Measurements from ENCODE around the gene CACHD1.

Gene CACHD1

DNA sequence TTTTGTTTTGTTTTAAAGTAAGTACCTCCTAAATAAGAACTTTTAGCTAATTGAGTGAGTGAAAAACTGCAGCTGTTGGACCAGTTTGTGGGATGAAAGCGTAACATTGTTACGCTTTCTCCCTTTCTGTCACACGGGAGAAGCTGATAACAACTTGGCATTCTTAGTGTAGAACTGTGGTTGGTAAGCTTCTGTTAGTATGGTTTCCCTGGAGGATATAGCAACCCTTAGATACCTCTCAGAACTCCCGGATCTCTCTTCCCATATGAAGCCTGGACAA, 98.2 kb downstream of the CACHD1 start:
- H3K4me3 Mint-ChIP-seq = no peak overlapping the region
- H3K36me3 Mint-ChIP-seq = no peaks in the 10 kb centered on the region

DNA sequence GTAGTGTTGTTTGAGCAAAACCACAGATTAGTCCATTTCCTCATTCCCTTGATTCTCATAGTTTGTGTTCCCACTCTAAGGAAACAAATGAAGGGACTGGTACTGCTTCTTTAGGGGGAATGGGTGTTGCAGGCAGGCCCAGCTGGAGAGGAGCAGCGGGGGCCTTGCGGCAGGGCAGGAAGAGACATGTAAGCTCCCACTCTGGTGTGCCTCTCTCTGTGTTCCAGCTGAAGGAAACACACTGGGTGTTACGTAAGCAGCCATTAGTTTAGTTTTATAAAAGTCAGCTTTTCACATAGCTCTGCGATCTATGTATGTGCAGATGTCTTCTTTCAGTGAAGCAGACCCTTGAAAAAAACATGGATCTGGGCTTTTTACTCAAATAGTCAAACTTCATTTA, 99.5 kb downstream of the CACHD1 start:
- H3K27ac Mint-ChIP-seq = no peak overlapping the region
- no peaks in the 10 kb centered on the region for H3K4me1 Mint-ChIP-seq
- no peaks in the 10 kb centered on the region for H3K9me3 Mint-ChIP-seq
- H3K36me3 Mint-ChIP-seq = no peaks in the 10 kb centered on the region
- no peak overlapping the region for H3K4me3 Mint-ChIP-seq
- peaks cover 2% of the 10 kb centered on the region for H3K27me3 Mint-ChIP-seq

More for the DNA sequence above, 98.2 kb downstream of the CACHD1 start:
- Mint-ChIP-seq H3K9me3 (no peaks in the 10 kb centered on the region), H3K27ac (no peak overlapping the region), H3K4me1 (no peaks in the 10 kb centered on the region), H3K27me3 (peaks cover 2% of the 10 kb centered on the region)

DNA sequence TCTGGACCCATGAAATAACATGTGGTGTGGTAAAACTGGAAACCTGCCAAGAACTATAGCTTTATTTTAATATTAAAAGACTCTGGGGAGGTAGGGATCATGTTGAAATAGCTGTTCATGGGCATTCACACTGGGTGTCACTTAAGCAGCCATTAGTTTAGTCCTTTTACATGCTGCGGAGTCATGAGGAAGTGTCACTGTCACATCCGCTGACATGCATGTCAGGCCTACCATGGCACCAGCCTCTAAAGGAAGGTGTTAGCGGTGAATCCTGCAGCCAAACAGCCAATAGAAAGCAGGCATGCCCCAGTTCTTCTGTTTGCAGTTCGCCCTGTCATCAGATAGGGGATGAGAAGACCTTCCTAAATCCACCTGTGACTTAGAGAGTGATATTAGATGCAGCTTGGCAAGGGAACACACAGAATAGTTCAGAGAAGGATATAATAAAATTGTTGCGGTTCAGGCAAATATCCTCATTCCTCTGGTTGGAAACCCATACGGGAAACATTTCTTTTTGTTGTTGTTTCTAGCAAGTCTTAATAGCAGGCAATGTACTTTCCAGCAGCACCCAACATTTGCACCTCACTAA, 100.4 kb downstream of the CACHD1 start:
- H3K9me3 Mint-ChIP-seq = no peaks in the 10 kb centered on the region
- peaks cover 2% of the 10 kb centered on the region for H3K27me3 Mint-ChIP-seq
- H3K36me3 Mint-ChIP-seq = no peaks in the 10 kb centered on the region
- H3K4me1 Mint-ChIP-seq = no peaks in the 10 kb centered on the region
- H3K4me3 Mint-ChIP-seq = no peak overlapping the region
- no peak overlapping the region for H3K27ac Mint-ChIP-seq

DNA sequence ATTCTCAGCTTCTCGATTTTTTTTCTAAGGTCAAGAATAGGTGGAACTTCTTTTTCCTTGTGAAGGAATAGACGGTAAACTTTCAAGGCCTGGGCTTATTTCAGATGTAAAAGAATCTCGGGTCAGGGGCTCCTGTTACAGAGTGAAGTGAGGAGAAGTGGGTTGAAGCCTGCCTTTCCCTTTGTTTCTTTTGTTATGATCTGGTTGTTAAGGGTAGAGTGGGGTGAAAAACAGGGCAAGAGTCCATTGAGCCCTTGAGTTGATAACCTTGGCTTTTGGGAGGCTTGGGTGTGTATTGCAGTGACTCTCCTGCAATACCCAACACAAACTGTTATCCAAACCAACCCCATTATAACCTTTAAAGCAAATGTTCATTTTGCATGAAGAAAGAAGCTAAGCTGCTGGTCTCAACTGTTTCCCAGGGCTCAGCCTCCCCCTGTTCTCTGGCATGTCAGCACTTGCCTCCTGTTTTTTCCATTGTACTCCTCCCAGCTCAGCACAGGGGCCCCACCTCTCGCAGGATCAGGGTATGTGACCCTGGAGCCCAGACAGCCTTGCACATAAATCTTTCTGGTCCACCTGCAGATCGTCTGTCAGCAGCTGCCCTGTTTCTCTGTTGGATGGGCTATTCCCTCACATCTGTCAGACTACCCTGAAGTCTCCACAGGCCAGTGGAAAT, 102.4 kb downstream of the CACHD1 start:
- H3K4me1 Mint-ChIP-seq = no peaks in the 10 kb centered on the region
- H3K36me3 Mint-ChIP-seq = no peaks in the 10 kb centered on the region
- H3K4me3 Mint-ChIP-seq = no peak overlapping the region
- H3K9me3 Mint-ChIP-seq = no peaks in the 10 kb centered on the region
- no peak overlapping the region for H3K27ac Mint-ChIP-seq
- peaks cover 2% of the 10 kb centered on the region for H3K27me3 Mint-ChIP-seq

DNA sequence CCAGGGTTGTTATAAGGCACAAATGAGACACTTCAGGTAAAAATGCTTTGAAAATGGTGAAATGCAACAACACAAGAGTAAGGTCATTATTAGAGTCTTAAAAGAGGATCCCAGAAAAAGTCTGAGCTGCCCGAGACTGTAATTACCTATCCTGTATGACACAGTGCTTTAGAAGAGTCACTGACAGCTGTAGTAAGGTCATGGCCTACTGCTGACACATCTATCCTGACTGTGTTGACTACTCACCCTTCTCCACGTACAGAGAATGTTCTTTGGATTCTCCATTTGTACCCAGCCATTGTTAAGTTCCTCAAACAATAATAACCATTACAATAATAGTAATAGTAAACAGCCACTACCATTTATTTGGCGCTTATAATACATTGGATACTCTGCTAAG, 104.4 kb downstream of the CACHD1 start:
- Mint-ChIP-seq H3K9me3 (no peaks in the 10 kb centered on the region), H3K27me3 (no peaks in the 10 kb centered on the region), H3K4me3 (no peak overlapping the region), H3K27ac (no peak overlapping the region), H3K36me3 (no peaks in the 10 kb centered on the region), H3K4me1 (no peaks in the 10 kb centered on the region)

DNA sequence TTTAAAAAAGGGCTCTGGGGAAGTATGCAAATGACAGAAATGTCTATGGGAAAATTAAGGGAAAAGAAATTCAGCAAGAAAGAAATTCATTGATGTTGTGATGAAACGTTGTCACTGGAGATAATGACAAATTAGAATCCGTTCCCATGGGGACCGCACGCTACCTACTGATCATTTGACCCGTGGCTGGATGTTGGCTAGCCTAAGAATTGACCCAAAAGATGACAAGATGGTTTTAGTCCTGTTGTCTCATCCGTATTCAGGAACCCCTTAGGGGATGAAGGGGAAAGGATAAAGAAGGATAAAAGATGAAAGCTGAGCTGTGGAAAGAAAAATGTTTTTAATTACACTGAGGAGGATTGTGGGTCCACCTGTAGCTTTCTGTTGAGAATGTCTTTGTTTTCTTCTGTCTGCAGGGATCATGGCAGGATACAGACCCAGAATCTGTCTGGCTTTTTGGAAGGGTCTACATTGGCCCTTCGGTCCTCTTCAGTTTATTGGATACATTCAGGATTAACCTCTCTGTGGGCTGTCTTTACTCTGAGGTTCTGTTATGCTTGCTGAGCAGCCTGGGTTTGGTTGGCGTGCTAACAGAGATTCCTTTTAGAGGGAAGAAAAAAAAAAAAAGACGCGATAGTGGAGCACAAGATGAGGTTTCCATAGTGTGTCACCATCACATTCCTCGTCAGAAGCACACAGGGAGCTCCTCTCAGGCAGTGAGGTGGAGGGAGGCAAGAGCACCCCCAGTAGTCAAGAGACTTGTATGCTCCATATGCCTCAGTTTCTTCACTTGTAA, 106.2 kb downstream of the CACHD1 start:
- Mint-ChIP-seq H3K27me3 (no peaks in the 10 kb centered on the region), H3K9me3 (no peaks in the 10 kb centered on the region), H3K4me3 (no peak overlapping the region), H3K4me1 (no peaks in the 10 kb centered on the region), H3K36me3 (no peaks in the 10 kb centered on the region), H3K27ac (no peak overlapping the region)

DNA sequence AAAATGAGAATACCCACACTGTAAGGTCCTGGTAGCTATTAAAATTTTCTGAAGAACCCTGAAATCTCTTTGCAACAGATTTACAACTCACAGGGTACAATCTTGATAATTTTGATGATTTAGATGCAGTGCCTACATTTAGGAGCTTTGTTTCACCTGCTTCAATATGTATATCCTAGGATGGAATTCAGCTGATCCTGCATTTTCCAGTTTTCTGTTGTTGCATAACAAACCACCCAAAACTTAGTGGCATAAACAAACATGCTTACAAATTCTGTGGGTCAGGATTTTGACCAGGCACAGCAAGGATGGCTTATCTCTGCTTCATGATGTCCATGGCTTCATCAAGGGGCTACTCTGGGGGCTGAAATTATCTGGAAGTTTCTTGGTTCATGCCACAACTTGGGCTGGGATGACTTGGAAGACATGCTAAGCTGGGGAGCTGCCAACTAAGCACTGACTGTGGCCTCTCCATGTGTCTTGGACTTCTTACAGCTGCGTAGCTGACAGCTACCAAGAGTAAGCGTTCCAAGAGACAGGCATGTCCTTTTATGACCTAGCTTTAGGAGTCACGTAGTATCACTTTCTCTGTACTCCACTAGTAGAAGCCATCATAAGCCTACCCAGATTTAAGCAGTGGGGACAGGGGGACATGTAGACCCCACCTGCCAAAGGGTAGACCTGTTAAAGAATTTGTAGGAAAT, 108.5 kb downstream of the CACHD1 start:
- no peaks in the 10 kb centered on the region for H3K27me3 Mint-ChIP-seq
- H3K4me3 Mint-ChIP-seq = no peak overlapping the region
- no peak overlapping the region for H3K27ac Mint-ChIP-seq
- no peaks in the 10 kb centered on the region for H3K9me3 Mint-ChIP-seq
- no peaks in the 10 kb centered on the region for H3K4me1 Mint-ChIP-seq
- H3K36me3 Mint-ChIP-seq = no peaks in the 10 kb centered on the region

DNA sequence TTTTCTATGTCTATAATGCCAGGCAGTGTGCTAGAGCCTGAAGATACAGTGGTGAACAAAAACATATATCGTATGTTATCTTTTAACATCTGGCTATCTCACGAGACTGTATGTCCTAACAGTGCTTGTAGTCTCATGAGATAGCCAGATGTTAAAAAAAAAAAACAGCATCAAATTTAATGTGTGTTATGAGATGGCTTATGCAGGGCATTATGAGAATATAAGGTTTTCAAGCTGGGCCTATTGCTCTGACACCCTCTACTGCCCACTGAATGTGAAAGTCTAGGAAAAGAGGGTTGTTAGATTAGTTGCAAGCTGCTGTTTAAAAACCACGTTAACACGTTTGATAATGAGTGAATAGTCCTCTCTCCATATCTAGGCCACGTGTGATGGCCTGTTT, 109.8 kb downstream of the CACHD1 start:
- no peak overlapping the region for H3K27ac Mint-ChIP-seq
- H3K9me3 Mint-ChIP-seq = no peaks in the 10 kb centered on the region
- no peaks in the 10 kb centered on the region for H3K27me3 Mint-ChIP-seq

DNA sequence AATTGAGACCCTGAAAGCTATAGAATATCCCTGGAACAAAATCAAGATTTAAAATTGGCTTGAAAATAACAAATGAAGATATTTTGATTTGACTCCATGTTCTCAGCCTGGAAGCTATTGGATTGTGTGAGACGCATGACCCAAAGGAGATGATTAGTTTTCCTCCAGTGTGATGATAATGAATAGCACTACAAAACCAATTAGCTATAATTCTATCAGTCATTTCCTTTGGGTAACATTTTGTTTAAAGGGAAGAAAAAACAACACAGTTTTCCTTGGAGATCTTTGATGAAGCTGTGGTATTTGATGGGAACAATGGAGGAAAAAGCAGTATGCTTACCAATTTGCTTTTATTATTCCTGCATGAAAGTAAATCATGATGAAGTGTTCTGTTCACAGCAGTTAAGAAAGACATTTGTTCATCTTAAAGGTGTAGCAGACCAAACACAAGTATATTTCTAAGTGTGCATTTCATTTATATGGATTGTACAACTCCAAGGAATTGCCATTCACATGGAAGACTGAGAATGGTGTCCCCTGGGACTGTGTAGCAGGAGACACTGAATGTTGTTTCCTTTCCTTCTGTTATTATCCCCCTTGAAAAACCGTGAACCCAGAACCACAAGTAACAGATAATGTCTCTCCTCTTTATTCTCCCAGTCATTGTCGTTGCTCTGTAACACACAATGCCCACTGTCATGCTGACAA, 111.4 kb downstream of the CACHD1 start:
- H3K36me3 Mint-ChIP-seq = no peaks in the 10 kb centered on the region
- H3K27ac Mint-ChIP-seq = no peak overlapping the region
- H3K4me3 Mint-ChIP-seq = no peak overlapping the region
- H3K9me3 Mint-ChIP-seq = no peaks in the 10 kb centered on the region
- no peaks in the 10 kb centered on the region for H3K27me3 Mint-ChIP-seq
- H3K4me1 Mint-ChIP-seq = peaks cover 10% of the 10 kb centered on the region

More for the DNA sequence above, 109.8 kb downstream of the CACHD1 start:
- H3K36me3 Mint-ChIP-seq = no peaks in the 10 kb centered on the region
- H3K4me3 Mint-ChIP-seq = no peak overlapping the region
- no peaks in the 10 kb centered on the region for H3K4me1 Mint-ChIP-seq

DNA sequence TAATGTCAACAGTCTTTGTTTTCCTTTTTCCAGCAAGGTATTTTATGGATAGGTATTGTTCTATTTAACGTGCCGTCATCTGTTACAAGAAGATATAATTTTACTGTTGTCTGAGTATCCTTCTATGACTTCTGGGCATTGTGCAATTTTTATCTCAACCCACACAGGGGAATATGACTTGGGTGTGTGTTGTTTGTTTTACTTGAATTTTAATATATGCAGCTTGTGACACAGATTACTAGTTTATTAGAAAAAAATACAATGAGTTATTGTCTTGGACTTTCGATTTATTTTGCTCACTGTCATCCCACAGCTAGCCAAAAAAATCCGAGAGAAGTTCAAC, 111.9 kb downstream of the CACHD1 start:
- H3K4me1 Mint-ChIP-seq = peaks cover 11% of the 10 kb centered on the region
- H3K27me3 Mint-ChIP-seq = no peaks in the 10 kb centered on the region
- no peaks in the 10 kb centered on the region for H3K9me3 Mint-ChIP-seq
- H3K36me3 Mint-ChIP-seq = no peaks in the 10 kb centered on the region
- H3K27ac Mint-ChIP-seq = no peak overlapping the region
- no peak overlapping the region for H3K4me3 Mint-ChIP-seq

DNA sequence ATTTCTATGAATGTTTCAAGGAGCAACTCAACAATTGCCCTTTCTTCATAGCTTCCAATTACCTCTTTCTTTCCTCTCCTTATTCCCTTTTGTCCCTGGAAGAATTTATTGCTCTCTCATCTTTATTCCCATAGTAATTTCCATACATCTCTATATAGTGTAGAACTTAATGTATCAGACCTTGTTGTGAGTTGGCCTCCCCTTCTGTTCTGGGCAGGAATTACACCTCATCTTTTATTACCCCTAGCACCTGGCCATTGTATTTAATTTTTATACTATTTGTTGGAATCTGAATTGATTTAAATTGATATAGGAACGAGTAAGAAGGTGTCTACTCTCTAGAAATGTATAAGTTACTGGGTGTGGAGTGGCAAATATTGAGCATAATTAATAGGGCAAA, 114.5 kb downstream of the CACHD1 start:
- H3K9me3 Mint-ChIP-seq = no peaks in the 10 kb centered on the region
- peaks cover 11% of the 10 kb centered on the region for H3K4me1 Mint-ChIP-seq
- H3K4me3 Mint-ChIP-seq = no peak overlapping the region
- no peaks in the 10 kb centered on the region for H3K36me3 Mint-ChIP-seq
- no peaks in the 10 kb centered on the region for H3K27me3 Mint-ChIP-seq
- H3K27ac Mint-ChIP-seq = no peak overlapping the region

DNA sequence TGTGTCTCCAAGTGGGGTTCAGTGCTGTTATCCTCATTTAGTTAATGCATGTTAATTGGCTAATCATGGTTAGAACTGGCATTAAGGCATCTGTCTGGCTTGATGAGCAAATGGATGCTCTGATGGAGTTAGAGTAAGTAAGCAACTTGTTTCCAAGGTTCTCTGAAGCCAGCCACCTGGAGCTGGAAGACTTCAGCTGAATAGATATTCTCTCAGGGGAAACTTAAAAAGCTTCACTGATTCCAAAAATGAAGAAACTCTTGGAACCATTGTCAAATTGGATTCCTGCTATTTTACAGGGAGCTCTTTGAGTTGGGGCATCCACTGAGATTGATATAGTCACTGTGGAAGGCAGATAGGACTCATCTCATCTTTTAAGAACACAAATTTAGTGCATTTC, 118.9 kb downstream of the CACHD1 start:
- no peaks in the 10 kb centered on the region for H3K9me3 Mint-ChIP-seq
- peaks cover 11% of the 10 kb centered on the region for H3K4me1 Mint-ChIP-seq

DNA sequence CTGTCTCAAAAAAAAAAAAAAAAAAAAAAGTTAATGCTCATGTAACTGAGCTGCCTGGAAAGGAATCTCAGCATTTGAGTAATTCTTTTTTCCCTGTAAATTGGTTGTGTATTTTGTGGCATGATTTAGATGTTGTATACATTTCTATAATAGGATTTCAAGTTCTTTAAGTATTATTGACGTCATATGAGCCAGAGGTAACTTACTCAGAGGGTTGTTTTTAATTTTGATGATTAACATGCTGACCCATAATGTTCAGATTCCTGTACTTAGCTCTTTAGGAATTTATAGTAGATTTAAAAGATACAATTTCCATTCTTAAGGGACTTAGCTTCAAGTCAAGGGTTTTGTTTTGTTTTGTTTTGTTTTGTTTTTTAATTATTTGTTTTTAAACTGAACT, 120.4 kb downstream of the CACHD1 start:
- H3K27ac Mint-ChIP-seq = no peak overlapping the region
- H3K4me3 Mint-ChIP-seq = no peak overlapping the region
- peaks cover 7% of the 10 kb centered on the region for H3K4me1 Mint-ChIP-seq
- H3K27me3 Mint-ChIP-seq = no peaks in the 10 kb centered on the region
- no peaks in the 10 kb centered on the region for H3K9me3 Mint-ChIP-seq
- H3K36me3 Mint-ChIP-seq = no peaks in the 10 kb centered on the region

More for the DNA sequence above, 118.9 kb downstream of the CACHD1 start:
- Mint-ChIP-seq H3K36me3 (no peaks in the 10 kb centered on the region), H3K27me3 (no peaks in the 10 kb centered on the region), H3K27ac (no peak overlapping the region), H3K4me3 (no peak overlapping the region)

DNA sequence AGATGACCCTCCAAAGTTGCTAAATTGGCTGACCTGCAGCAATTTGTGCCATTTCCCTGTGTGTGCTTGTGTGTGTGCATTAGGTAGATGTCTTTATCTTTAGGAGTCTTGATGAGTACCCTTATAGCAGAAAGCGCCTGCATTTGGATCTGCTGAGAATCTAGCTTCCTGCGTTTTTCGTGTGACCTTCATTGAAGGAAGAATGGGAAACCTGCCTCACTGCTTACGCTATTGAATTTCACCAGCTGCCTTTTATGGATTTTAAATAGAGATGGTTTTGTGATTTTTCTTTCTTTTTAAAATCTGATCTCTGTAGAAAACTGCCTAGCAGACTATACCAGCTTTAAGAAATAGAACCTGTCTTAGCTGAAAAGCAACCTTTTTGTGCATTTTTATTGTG, 124.5 kb downstream of the CACHD1 start:
- Mint-ChIP-seq H3K36me3 (no peaks in the 10 kb centered on the region), H3K27me3 (no peaks in the 10 kb centered on the region), H3K4me3 (no peak overlapping the region), H3K4me1 (no peaks in the 10 kb centered on the region), H3K9me3 (no peaks in the 10 kb centered on the region), H3K27ac (no peak overlapping the region)

DNA sequence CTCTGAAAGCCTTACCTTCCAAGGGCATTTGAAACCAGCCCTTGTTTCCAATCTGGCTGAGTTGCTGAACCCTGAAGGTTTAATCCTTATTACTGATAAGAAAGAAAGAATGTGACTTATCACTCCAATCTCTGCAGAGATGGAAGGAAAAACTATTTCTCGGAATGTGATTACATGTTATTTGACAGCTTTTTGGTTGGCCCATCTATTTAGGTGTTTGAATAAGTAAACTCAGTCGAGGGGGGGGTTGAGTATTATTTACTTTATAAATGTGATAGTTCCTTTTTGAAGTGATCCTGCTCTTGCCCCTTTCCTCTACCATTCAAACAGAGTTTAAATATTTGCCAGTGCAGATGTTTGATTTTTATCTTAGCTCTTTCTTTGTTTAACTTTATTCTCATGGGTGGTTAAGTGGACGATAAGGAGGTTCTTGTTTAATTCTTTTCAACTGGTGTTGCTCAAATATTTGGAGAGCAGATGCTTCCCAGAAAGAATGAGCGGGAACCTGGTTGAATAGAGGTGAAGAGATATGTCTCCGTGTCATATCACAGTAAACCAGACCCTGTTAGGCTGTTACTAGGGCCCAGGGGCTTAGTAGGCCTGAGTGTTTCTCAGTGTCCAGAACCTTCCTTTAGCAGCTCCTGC, 126.1 kb downstream of the CACHD1 start:
- no peak overlapping the region for H3K4me3 Mint-ChIP-seq
- no peaks in the 10 kb centered on the region for H3K4me1 Mint-ChIP-seq
- H3K9me3 Mint-ChIP-seq = no peaks in the 10 kb centered on the region
- H3K27me3 Mint-ChIP-seq = no peaks in the 10 kb centered on the region
- no peaks in the 10 kb centered on the region for H3K36me3 Mint-ChIP-seq
- H3K27ac Mint-ChIP-seq = no peak overlapping the region
